CD4-positive, CD25-positive, alpha-beta regulatory T cell (primary cell): ENCODE measurements around the gene PLXDC2. TPM values are rescaled to one million over a fixed set of nuclear protein-coding genes. Genes with fewer than 3 reads are reported as not detected.

ENCODE experiments used
- ATAC-seq, 2 donors: fragments of 150-1000 bp; cut with Tn5 transposase; one replicate each; pipeline ENCODE4 v1.10.0; 2021; ENCODE audit warnings: low read depth in 2 of 2, moderate number of reproducible peaks in 2 of 2, moderate library complexity in 1 of 2
- DNase-seq, 3 donors: peaks; one replicate each; pipeline versions ENCODE4 v3.0.0 to v3.0.0-alpha.2; 2012 to 2022; ENCODE audit warnings: mixed read lengths in 1 of 3
- H3K27ac ChIP-seq: one replicate; pipeline ENCODE4 v1.7.0; 2013; ENCODE audit warnings: mild to moderate bottlenecking, low read length; ENCODE audit not compliant: insufficient read depth, poor library complexity, severe bottlenecking
- H3K27me3 ChIP-seq: one replicate; pipeline ENCODE4 v1.7.0; 2013; ENCODE audit warnings: low read length; ENCODE audit not compliant: control insufficient read depth, insufficient read depth
- H3K36me3 ChIP-seq: one replicate; pipeline ENCODE4 v1.7.0; 2013; ENCODE audit warnings: mild to moderate bottlenecking, low read length, moderate library complexity; ENCODE audit not compliant: control insufficient read depth, insufficient read depth
- H3K4me1 ChIP-seq: 2 replicates; pipeline ENCODE4 v1.7.0; 2013; ENCODE audit warnings: mild to moderate bottlenecking, low read length; ENCODE audit not compliant: insufficient read depth, control insufficient read depth, poor library complexity, severe bottlenecking
- H3K4me3 ChIP-seq: one replicate; pipeline ENCODE4 v1.7.0; 2013; ENCODE audit warnings: low read depth, mild to moderate bottlenecking, low read length, moderate library complexity
- H3K9me3 ChIP-seq, 2 experiments: 1 replicate in 1 of 2; 2 replicates in 1 of 2; pipeline ENCODE4 v1.7.0; 2013; ENCODE audit warnings: low read length in 2 of 2, mild to moderate bottlenecking in 1 of 2, moderate library complexity in 1 of 2; ENCODE audit not compliant: control insufficient read depth in 2 of 2
- H3K27ac Mint-ChIP-seq, 3 donors: one replicate each; pipeline ENCODE4 v1.8.0; 2020 to 2022; ENCODE audit warnings: mild to moderate bottlenecking in 3 of 3, mixed read lengths in 3 of 3, moderate library complexity in 2 of 3
- H3K27me3 Mint-ChIP-seq: one replicate; pipeline ENCODE4 v1.8.0; 2022; ENCODE audit warnings: mild to moderate bottlenecking, mixed read lengths
- H3K36me3 Mint-ChIP-seq: one replicate; pipeline ENCODE4 v1.8.0; 2020; ENCODE audit warnings: mixed read lengths
- H3K4me1 Mint-ChIP-seq, 4 donors: one replicate each; pipeline ENCODE4 v1.8.0; 2020 to 2022; ENCODE audit warnings: mixed read lengths in 4 of 4, mild to moderate bottlenecking in 1 of 4
- H3K4me3 Mint-ChIP-seq, 4 donors: one replicate each; pipeline ENCODE4 v1.8.0; 2020 to 2022; ENCODE audit warnings: mild to moderate bottlenecking in 4 of 4, mixed read lengths in 4 of 4, moderate library complexity in 3 of 4
- H3K9me3 Mint-ChIP-seq, 7 donors: one replicate each; pipeline ENCODE4 v1.8.0; 2020 to 2022; ENCODE audit warnings: mixed read lengths in 7 of 7, mild to moderate bottlenecking in 3 of 7, moderate library complexity in 2 of 7
- polyA plus RNA-seq, 4 donors: library from polyadenylated mRNA; unstranded; fragments of 300-500 nt; fragmentation: Illumina TruSeq; gene quantifications; one replicate each; pipeline ENCODE4 v1.2.3, GENCODE V29; 2021
- total RNA-seq: library from RNA; stranded (reverse); gene quantifications from one replicate; pipeline ENCODE4 v1.2.3, GENCODE V29; 2022

Gene PLXDC2
- total and polyA plus RNA-seq, 5 donors from 2014 or later = 0.03 to 1.8 (median 0.10) TPM; not detected in 2

GRCh38 chr10:19828278-19829049 lies 12.2 kb downstream of the PLXDC2 start:
- Histone ChIP-seq H3K27me3 (no peaks in the 10 kb centered on the region), H3K9me3 (no peaks in the 10 kb centered on the region), H3K36me3 (no peaks in the 10 kb centered on the region), H3K4me1 (no peaks in the 10 kb centered on the region), H3K27ac (no peak overlapping the region), H3K4me3 (no peak overlapping the region)
- H3K27ac Mint-ChIP-seq = no peak overlapping the region
- no peak for ATAC-seq
- peaks cover 4% of the 10 kb centered on the region for H3K36me3 Mint-ChIP-seq
- DNase-seq = no peak
- no peaks in the 10 kb centered on the region for H3K27me3 Mint-ChIP-seq
- no peak overlapping the region for H3K4me3 Mint-ChIP-seq
- no peaks in the 10 kb centered on the region for H3K4me1 Mint-ChIP-seq
- peaks cover 5 to 18% (median 9%) of the 10 kb centered on the region in 7 donors for H3K9me3 Mint-ChIP-seq

- no peaks in the 10 kb centered on the region for H3K27me3 ChIP-seq
- H3K36me3 ChIP-seq = no peaks in the 10 kb centered on the region
- peaks cover 4% of the 10 kb centered on the region for H3K36me3 Mint-ChIP-seq
- peaks cover 0 to 2% of the 10 kb centered on the region in 2 experiments for H3K9me3 ChIP-seq
- H3K27ac ChIP-seq = no peak overlapping the region
- H3K4me3 Mint-ChIP-seq = no peak overlapping the region
- ATAC-seq = no peak
- H3K4me1 ChIP-seq = no peaks in the 10 kb centered on the region
- H3K4me1 Mint-ChIP-seq = no peaks in the 10 kb centered on the region
- no peak overlapping the region for H3K27ac Mint-ChIP-seq
- H3K9me3 Mint-ChIP-seq = peaks cover 6 to 22% (median 12%) of the 10 kb centered on the region in 7 donors
- H3K4me3 ChIP-seq = no peak overlapping the region
- peaks cover 4% of the 10 kb centered on the region for H3K27me3 Mint-ChIP-seq
- no peak for DNase-seq
These were observed 16.5 kb downstream of the PLXDC2 start for GRCh38 chr10:19832699-19833098.

GRCh38 chr10:19833170-19833824 lies 17.1 kb downstream of the PLXDC2 start:
- ATAC-seq = no peak
- no peak for DNase-seq
- no peak overlapping the region for H3K4me3 Mint-ChIP-seq
- peaks cover 4% of the 10 kb centered on the region for H3K36me3 Mint-ChIP-seq
- H3K9me3 ChIP-seq = peaks cover 0 to 2% of the 10 kb centered on the region in 2 experiments
- H3K4me1 Mint-ChIP-seq = no peaks in the 10 kb centered on the region
- H3K27ac ChIP-seq = no peak overlapping the region
- peaks cover 4% of the 10 kb centered on the region for H3K27me3 Mint-ChIP-seq
- no peak overlapping the region for H3K4me3 ChIP-seq
- H3K9me3 Mint-ChIP-seq = peaks cover 6 to 22% (median 12%) of the 10 kb centered on the region in 7 donors
- no peaks in the 10 kb centered on the region for H3K36me3 ChIP-seq
- no peak overlapping the region for H3K27ac Mint-ChIP-seq
- H3K4me1 ChIP-seq = no peaks in the 10 kb centered on the region
- H3K27me3 ChIP-seq = no peaks in the 10 kb centered on the region

GRCh38 chr10:19835952-19836351 lies 19.7 kb downstream of the PLXDC2 start:
- peaks cover 4% of the 10 kb centered on the region for H3K27me3 Mint-ChIP-seq
- no peaks in the 10 kb centered on the region for H3K4me1 ChIP-seq
- H3K9me3 ChIP-seq = peaks cover 0 to 2% of the 10 kb centered on the region in 2 experiments
- peaks cover 4% of the 10 kb centered on the region for H3K36me3 Mint-ChIP-seq
- no peak overlapping the region for H3K4me3 Mint-ChIP-seq
- H3K4me3 ChIP-seq = no peak overlapping the region
- H3K4me1 Mint-ChIP-seq = no peaks in the 10 kb centered on the region
- H3K27ac Mint-ChIP-seq = no peak overlapping the region
- no peaks in the 10 kb centered on the region for H3K27me3 ChIP-seq
- H3K27ac ChIP-seq = no peak overlapping the region
- ATAC-seq = no peak
- H3K36me3 ChIP-seq = no peaks in the 10 kb centered on the region
- DNase-seq = no peak
- peaks cover 3 to 16% (median 8%) of the 10 kb centered on the region in 7 donors for H3K9me3 Mint-ChIP-seq

GRCh38 chr10:19839090-19839489 lies 22.9 kb downstream of the PLXDC2 start:
- H3K27me3 Mint-ChIP-seq = peaks cover 4% of the 10 kb centered on the region
- no peaks in the 10 kb centered on the region for H3K36me3 Mint-ChIP-seq
- no peaks in the 10 kb centered on the region for H3K36me3 ChIP-seq
- no peak for ATAC-seq
- H3K4me1 Mint-ChIP-seq = no peaks in the 10 kb centered on the region
- no peak overlapping the region for H3K27ac ChIP-seq
- no peak overlapping the region for H3K4me3 Mint-ChIP-seq
- H3K4me3 ChIP-seq = no peak overlapping the region
- H3K27me3 ChIP-seq = no peaks in the 10 kb centered on the region
- H3K9me3 Mint-ChIP-seq = peaks cover under 1 to 11% (median 4%) of the 10 kb centered on the region in 7 donors
- peaks cover 0 to 2% of the 10 kb centered on the region in 2 experiments for H3K9me3 ChIP-seq
- H3K4me1 ChIP-seq = no peaks in the 10 kb centered on the region
- no peak overlapping the region for H3K27ac Mint-ChIP-seq
- DNase-seq = no peak

- Histone ChIP-seq H3K36me3 (no peaks in the 10 kb centered on the region), H3K27me3 (no peaks in the 10 kb centered on the region), H3K9me3 (peaks cover 0 to 2% of the 10 kb centered on the region in 2 experiments), H3K4me3 (no peak overlapping the region), H3K27ac (no peak overlapping the region), H3K4me1 (no peaks in the 10 kb centered on the region)
- Mint-ChIP-seq H3K36me3 (no peaks in the 10 kb centered on the region), H3K4me3 (no peak overlapping the region), H3K27ac (no peak overlapping the region), H3K27me3 (peaks cover 4% of the 10 kb centered on the region), H3K4me1 (no peaks in the 10 kb centered on the region), H3K9me3 (peaks cover 0 to 9% (median 4%) of the 10 kb centered on the region in 7 donors)
- DNase-seq (no peak), ATAC-seq (no peak)
These were observed 23.3 kb downstream of the PLXDC2 start for GRCh38 chr10:19839552-19839951.

- Histone ChIP-seq H3K9me3 (no peaks in the 10 kb centered on the region), H3K4me1 (no peaks in the 10 kb centered on the region), H3K4me3 (no peak overlapping the region), H3K27me3 (no peaks in the 10 kb centered on the region), H3K36me3 (no peaks in the 10 kb centered on the region), H3K27ac (no peak overlapping the region)
- Mint-ChIP-seq H3K9me3 (peaks cover 0 to 8% (median 2%) of the 10 kb centered on the region in 7 donors), H3K4me1 (no peaks in the 10 kb centered on the region), H3K36me3 (no peaks in the 10 kb centered on the region), H3K27ac (no peak overlapping the region), H3K27me3 (no peaks in the 10 kb centered on the region), H3K4me3 (no peak overlapping the region)
- DNase-seq (no peak), ATAC-seq (no peak)
These were observed 24.5 kb downstream of the PLXDC2 start for GRCh38 chr10:19840776-19841175.
